ENCODE data around the gene PIP. TPM values are rescaled to one million over a fixed set of nuclear protein-coding genes. Genes with fewer than 3 reads are reported as not detected.

Gene PIP
- total RNA-seq, 1 donor from 2014 or later: not detected

DNA sequence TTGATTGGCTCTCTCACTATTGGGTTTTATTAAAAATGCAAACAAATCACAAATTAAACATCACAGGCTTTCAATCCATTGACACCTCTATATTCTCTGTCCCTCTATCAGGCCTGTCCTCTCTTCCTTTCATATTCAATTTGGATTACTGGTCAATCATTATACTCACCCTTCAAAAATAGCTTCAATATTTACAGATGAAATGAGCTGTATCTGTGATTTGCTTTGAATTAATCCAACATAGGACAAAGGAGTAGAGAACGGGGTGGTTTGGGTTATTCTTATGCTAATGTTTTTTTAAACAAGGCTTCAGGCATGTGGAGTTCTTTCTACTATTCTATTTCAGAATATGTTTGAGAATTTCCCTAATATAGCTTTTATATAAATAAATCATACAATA is 53.7 kb downstream of the PIP start:
- no peak overlapping the region for H3K27ac ChIP-seq
- no peaks in the 10 kb centered on the region for H3K4me1 ChIP-seq
- no peaks in the 10 kb centered on the region for H3K9me3 ChIP-seq
- H3K27me3 ChIP-seq: peaks cover 3% of the 10 kb centered on the region
- ATAC-seq (no peak), DNase-seq (no peak)
- TF ChIP-seq CTCF (IDR thresholded peaks at IDR 0.05): no peak
- no peaks in the 10 kb centered on the region for H3K36me3 ChIP-seq
- H3K4me3 ChIP-seq: no peak overlapping the region
- intact Hi-C loops (cut with DNase I): no loop called here

DNA sequence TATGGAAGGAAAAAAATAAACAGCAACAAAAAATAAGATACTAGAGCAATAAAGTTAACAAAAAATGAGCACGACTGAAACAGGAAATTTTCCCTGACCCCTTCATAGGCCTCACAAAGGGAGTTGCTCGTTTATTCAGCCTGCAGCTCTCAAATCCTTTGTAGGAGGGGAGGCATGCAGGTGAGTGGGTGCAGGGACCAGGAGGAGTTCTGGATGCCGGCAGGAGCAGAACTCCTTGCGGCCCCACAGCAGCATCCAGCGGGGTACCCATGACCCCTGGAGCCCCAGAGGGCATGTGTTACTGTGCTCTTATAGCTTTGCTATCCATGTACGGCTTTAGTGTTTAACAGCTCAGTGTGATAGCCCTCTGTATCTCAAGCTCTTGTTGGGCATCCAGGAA is 57.1 kb downstream of the PIP start:
- no peaks in the 10 kb centered on the region for H3K9me3 ChIP-seq
- H3K4me3 ChIP-seq: no peak overlapping the region
- H3K27me3 ChIP-seq: peaks cover 3% of the 10 kb centered on the region
- no peak overlapping the region for H3K27ac ChIP-seq
- H3K36me3 ChIP-seq: no peaks in the 10 kb centered on the region
- no peaks in the 10 kb centered on the region for H3K4me1 ChIP-seq
- no peak for ATAC-seq
- no peak for DNase-seq
- TF ChIP-seq CTCF (IDR thresholded peaks at IDR 0.05): no peak
- intact Hi-C loops (cut with DNase I): no loop called here

Other genes starting within 250 kb of the PIP start
- gene TRPV6, start 246.3 kb upstream of the PIP start, total RNA-seq: 0.38 TPM
- not detected for gene TRPV5, start 198.3 kb upstream of the PIP start, total RNA-seq
- not detected for gene LLCFC1, start 192.6 kb upstream of the PIP start, total RNA-seq
- gene KEL, start 169.7 kb upstream of the PIP start, total RNA-seq: 0.87 TPM
- gene OR9A2, start 104.9 kb upstream of the PIP start, total RNA-seq: not detected
- not detected for gene OR6V1, start 79.7 kb upstream of the PIP start, total RNA-seq
- not detected for gene TAS2R39, start 51.3 kb downstream of the PIP start, total RNA-seq
- not detected for gene TAS2R40, start 90.0 kb downstream of the PIP start, total RNA-seq
- 149 TPM for gene GSTK1, start 131.4 kb downstream of the PIP start, total RNA-seq
- 25.1 TPM for gene TMEM139, start 152.9 kb downstream of the PIP start, total RNA-seq
- gene CASP2, start 156.3 kb downstream of the PIP start, total RNA-seq: 26.7 TPM
- gene CLCN1, start 184.0 kb downstream of the PIP start, total RNA-seq: not detected
- gene FAM131B, start 230.6 kb downstream of the PIP start, total RNA-seq: 0.90 TPM
- gene ZYX, start 249.3 kb downstream of the PIP start, total RNA-seq: 263 TPM

All from upper lobe of right lung (tissue), 1 donor.